Panc1 (cell line): ENCODE results near the gene TRAF3IP1. TPM values are rescaled to one million over a fixed set of nuclear protein-coding genes. Genes with fewer than 3 reads are reported as not detected.

Experiments
- ATAC-seq: fragments of 200-7000 bp; cut with Tn5 transposase; 2 replicates; pipeline ENCODE4 v1.9.1; 2020; ENCODE audit warnings: mild to moderate bottlenecking, moderate library complexity
- BruUV-seq: library from RNA; stranded (reverse); fragments of 400-500 nt; replicated peaks from 2 replicates; lab custom pipeline; 2021; lab: Mats Ljungman, UMichigan
- CTCF ChIA-PET: fragments of 300-600 bp; sonication (Branson Sonifier 250); formaldehyde crosslinking; loops from one replicate; lab custom pipeline; 2022; ENCODE audit warnings: antibody characterized with exemption; lab: Charles Lee
- POLR2A ChIA-PET: fragments of 300-600 bp; sonication (Branson Sonifier 250); formaldehyde crosslinking; loops from one replicate; lab custom pipeline; 2022; ENCODE audit warnings: antibody characterized with exemption; lab: Charles Lee
- DNase-seq: peaks from one replicate; pipeline ENCODE4 v3.0.0-alpha.2; 2010; ENCODE audit warnings: low read depth, low spot score
- H3K27ac ChIP-seq: 2 replicates; pipeline ENCODE4 v1.5.1; 2011; ENCODE audit warnings: mild to moderate bottlenecking, low read length, inconsistent platforms
- H3K27me3 ChIP-seq: fragments of 200-500 bp; sonication (Bioruptor generic); 2 replicates; pipeline ENCODE4 v1.6.0; 2014; ENCODE audit warnings: low read length, inconsistent platforms; ENCODE audit not compliant: control insufficient read depth, insufficient read depth
- H3K36me3 ChIP-seq: fragments of 200-500 bp; sonication (Bioruptor generic); 2 replicates; pipeline ENCODE4 v1.5.1; 2014; ENCODE audit warnings: inconsistent platforms, mild to moderate bottlenecking, low read length, moderate library complexity; ENCODE audit not compliant: control insufficient read depth, insufficient read depth
- H3K4me1 ChIP-seq: 2 replicates; pipeline ENCODE4 v1.5.1; 2011; ENCODE audit warnings: inconsistent platforms, mild to moderate bottlenecking, low read length, moderate library complexity; ENCODE audit not compliant: control insufficient read depth, insufficient read depth
- H3K4me3 ChIP-seq, 2 experiments: 2 replicates each; pipeline ENCODE4 v1.5.1; 2011 to 2012; ENCODE audit warnings: low read depth in 2 of 2, low read length in 2 of 2, mild to moderate bottlenecking in 2 of 2, inconsistent platforms in 1 of 2, moderate library complexity in 1 of 2
- H3K9me3 ChIP-seq: fragments of 200-500 bp; sonication (Bioruptor generic); 2 replicates; pipeline ENCODE4 v1.5.1; 2014; ENCODE audit warnings: low read depth, mild to moderate bottlenecking, inconsistent platforms, low read length, moderate library complexity; ENCODE audit not compliant: control insufficient read depth, insufficient read depth
- POLR2AphosphoS5 ChIP-seq: IDR thresholded peaks from 2 replicates; pipeline ENCODE4 v1.6.1; 2012; ENCODE audit warnings: mild to moderate bottlenecking, low read depth, low read length, moderate library complexity
- SIN3A ChIP-seq: IDR thresholded peaks from 2 replicates; pipeline ENCODE4 v1.6.1; 2012; ENCODE audit warnings: low read depth, mild to moderate bottlenecking, low read length, moderate library complexity, borderline replicate concordance; ENCODE audit not compliant: insufficient read depth
- TCF7L2 ChIP-seq: IDR thresholded peaks from 2 replicates; pipeline ENCODE4 v1.6.1; 2011; ENCODE audit warnings: mild to moderate bottlenecking, low read depth, low read length, inconsistent platforms
- in situ Hi-C: cut with HindIII; loops from 2 replicates; pipeline ENCODE4 v1.10.0; 2016; ENCODE audit warnings: low sequenced_read_pairs, low pct_unique_long_range_greater_than_20kb
- intact Hi-C: fragments of 100-400 bp; cut with micrococcal nuclease; formaldehyde crosslinking; loops from one replicate; pipeline ENCODE4 v1.10.0; 2022; ENCODE audit not compliant: unreplicated experiment
- total RNA-seq: library from RNA; stranded (reverse); gene quantifications from one replicate; pipeline ENCODE4 v1.2.1, GENCODE V29; 2021; ENCODE audit not compliant: unreplicated experiment
- TF ChIP-seq, protein P1 (sequence below), 2 experiments: IDR thresholded peaks; 2 replicates each; pipeline ENCODE4 v1.6.1; 2011 to 2012; ENCODE audit warnings: low read depth in 2 of 2, control low read depth in 1 of 2, low read length in 1 of 2, mild to moderate bottlenecking in 1 of 2, moderate library complexity in 1 of 2; ENCODE audit not compliant: insufficient read depth in 1 of 2
- TF ChIP-seq, protein P2 (sequence below): fragments of 450-650 bp; IDR thresholded peaks from 2 replicates; pipeline ENCODE4 v1.5.1; 2017; ENCODE audit warnings: mild to moderate bottlenecking

Gene TRAF3IP1
- total RNA-seq, 1 experiment from 2014 or later = 23.4 TPM

- Histone ChIP-seq H3K36me3 (no peaks in the 10 kb centered on the region), H3K4me1 (no peaks in the 10 kb centered on the region), H3K27ac (no peak overlapping the region), H3K4me3 (no peak overlapping the region), H3K27me3 (no peaks in the 10 kb centered on the region), H3K9me3 (no peaks in the 10 kb centered on the region)
- intact Hi-C loops (no loop called here), in situ Hi-C loops (no loop called here)
- no TSS peak for BruUV-seq
- TF ChIP-seq, protein P1, sequence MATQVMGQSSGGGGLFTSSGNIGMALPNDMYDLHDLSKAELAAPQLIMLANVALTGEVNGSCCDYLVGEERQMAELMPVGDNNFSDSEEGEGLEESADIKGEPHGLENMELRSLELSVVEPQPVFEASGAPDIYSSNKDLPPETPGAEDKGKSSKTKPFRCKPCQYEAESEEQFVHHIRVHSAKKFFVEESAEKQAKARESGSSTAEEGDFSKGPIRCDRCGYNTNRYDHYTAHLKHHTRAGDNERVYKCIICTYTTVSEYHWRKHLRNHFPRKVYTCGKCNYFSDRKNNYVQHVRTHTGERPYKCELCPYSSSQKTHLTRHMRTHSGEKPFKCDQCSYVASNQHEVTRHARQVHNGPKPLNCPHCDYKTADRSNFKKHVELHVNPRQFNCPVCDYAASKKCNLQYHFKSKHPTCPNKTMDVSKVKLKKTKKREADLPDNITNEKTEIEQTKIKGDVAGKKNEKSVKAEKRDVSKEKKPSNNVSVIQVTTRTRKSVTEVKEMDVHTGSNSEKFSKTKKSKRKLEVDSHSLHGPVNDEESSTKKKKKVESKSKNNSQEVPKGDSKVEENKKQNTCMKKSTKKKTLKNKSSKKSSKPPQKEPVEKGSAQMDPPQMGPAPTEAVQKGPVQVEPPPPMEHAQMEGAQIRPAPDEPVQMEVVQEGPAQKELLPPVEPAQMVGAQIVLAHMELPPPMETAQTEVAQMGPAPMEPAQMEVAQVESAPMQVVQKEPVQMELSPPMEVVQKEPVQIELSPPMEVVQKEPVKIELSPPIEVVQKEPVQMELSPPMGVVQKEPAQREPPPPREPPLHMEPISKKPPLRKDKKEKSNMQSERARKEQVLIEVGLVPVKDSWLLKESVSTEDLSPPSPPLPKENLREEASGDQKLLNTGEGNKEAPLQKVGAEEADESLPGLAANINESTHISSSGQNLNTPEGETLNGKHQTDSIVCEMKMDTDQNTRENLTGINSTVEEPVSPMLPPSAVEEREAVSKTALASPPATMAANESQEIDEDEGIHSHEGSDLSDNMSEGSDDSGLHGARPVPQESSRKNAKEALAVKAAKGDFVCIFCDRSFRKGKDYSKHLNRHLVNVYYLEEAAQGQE (IDR thresholded peaks at IDR 0.05; ENCODE audit: insufficient read depth in 1 of 2, low read depth in 2 of 2, low read length in 1 of 2) = no peak
- TF ChIP-seq TCF7L2 = no peak
- TF ChIP-seq, protein P2, sequence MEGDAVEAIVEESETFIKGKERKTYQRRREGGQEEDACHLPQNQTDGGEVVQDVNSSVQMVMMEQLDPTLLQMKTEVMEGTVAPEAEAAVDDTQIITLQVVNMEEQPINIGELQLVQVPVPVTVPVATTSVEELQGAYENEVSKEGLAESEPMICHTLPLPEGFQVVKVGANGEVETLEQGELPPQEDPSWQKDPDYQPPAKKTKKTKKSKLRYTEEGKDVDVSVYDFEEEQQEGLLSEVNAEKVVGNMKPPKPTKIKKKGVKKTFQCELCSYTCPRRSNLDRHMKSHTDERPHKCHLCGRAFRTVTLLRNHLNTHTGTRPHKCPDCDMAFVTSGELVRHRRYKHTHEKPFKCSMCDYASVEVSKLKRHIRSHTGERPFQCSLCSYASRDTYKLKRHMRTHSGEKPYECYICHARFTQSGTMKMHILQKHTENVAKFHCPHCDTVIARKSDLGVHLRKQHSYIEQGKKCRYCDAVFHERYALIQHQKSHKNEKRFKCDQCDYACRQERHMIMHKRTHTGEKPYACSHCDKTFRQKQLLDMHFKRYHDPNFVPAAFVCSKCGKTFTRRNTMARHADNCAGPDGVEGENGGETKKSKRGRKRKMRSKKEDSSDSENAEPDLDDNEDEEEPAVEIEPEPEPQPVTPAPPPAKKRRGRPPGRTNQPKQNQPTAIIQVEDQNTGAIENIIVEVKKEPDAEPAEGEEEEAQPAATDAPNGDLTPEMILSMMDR = no peak
- ATAC-seq (no peak), DNase-seq (no peak)
- POLR2A ChIA-PET = no interaction called here
- CTCF ChIA-PET = no interaction called here
Measured at GRCh38 chr2:238383135-238383534, 62.8 kb downstream of the TRAF3IP1 start.

DNA sequence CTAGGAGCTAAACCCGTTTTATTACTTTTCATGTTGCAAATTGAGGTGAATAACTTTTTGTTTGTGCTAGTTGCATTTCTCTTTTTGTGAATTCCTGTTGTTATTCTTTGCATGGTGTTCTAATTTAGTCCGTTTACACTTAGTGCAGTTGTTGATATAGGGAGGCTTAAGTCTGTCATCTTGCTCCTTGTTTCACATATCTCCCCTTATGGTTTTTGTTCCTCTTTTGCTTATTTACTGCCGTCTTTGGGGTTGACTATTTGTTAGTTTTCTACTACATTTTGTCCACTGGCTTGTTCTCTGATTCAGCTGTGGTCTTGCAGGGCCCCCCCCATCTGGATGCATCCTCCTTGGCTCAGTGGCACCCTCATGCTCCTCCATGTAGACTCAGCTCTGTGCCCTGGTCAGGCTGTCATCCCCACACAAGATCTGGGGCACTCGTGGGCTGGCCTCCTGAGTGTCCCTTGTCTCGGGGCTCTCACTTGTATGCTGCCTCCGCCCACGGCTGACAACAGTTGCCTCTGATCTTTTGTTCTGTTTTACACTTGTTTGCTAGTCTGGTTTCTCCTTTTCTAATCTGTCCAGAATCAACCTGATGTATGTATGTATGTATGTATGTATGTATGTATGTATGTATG, 63.5 kb downstream of the TRAF3IP1 start:
- Histone ChIP-seq H3K4me1 (no peaks in the 10 kb centered on the region), H3K27ac (no peak overlapping the region), H3K36me3 (no peaks in the 10 kb centered on the region), H3K4me3 (no peak overlapping the region), H3K9me3 (no peaks in the 10 kb centered on the region), H3K27me3 (no peaks in the 10 kb centered on the region)
- intact Hi-C loops (no loop called here), in situ Hi-C loops (no loop called here)
- TF ChIP-seq TCF7L2 (no peak), SIN3A (no peak), POLR2AphosphoS5 (no peak)
- TF ChIP-seq, protein P1 (IDR thresholded peaks at IDR 0.05; ENCODE audit: insufficient read depth in 1 of 2, low read depth in 2 of 2, low read length in 1 of 2) = no peak
- TF ChIP-seq, protein P2 = no peak
- no TSS peak for BruUV-seq
- POLR2A ChIA-PET = no interaction called here
- CTCF ChIA-PET = no interaction called here
- ATAC-seq = no peak
- no peak for DNase-seq
